Loucy (cell line): Measurements from ENCODE around the gene ANGPT4.

Experiments used
- H2AFZ ChIP-seq: fragments of 200-600 bp; sonication (generic); 2 replicates; pipeline ENCODE4 v1.6.0; 2016; ENCODE audit warnings: antibody characterized with exemption, mild to moderate bottlenecking, low read length, moderate library complexity
- H3F3A ChIP-seq: fragments of 200-600 bp; 2 replicates; pipeline ENCODE4 v1.6.0; 2016; ENCODE audit warnings: antibody characterized with exemption, low read depth, mild to moderate bottlenecking
- H3K27me3 ChIP-seq: fragments of 200-600 bp; sonication (generic); 2 replicates; pipeline ENCODE4 v1.6.1; 2014; ENCODE audit warnings: low read length, mild to moderate bottlenecking; ENCODE audit not compliant: insufficient read depth, poor library complexity, severe bottlenecking
- H3K36me3 ChIP-seq: fragments of 200-600 bp; sonication (generic); 2 replicates; pipeline ENCODE4 v1.6.1; 2016; ENCODE audit warnings: low read length; ENCODE audit not compliant: insufficient read depth
- H3K4me1 ChIP-seq: fragments of 200-600 bp; sonication (generic); 2 replicates; pipeline ENCODE4 v1.5.1; 2014; ENCODE audit warnings: low read length, mild to moderate bottlenecking; ENCODE audit not compliant: insufficient read depth, poor library complexity, severe bottlenecking
- H3K4me2 ChIP-seq: fragments of 200-600 bp; sonication (generic); 2 replicates; pipeline ENCODE4 v1.6.0; 2014; ENCODE audit warnings: antibody characterized with exemption, low read length, low read depth, mild to moderate bottlenecking; ENCODE audit not compliant: poor library complexity, severe bottlenecking
- H3K4me3 ChIP-seq: fragments of 200-600 bp; sonication (generic); 2 replicates; pipeline ENCODE4 v1.5.1; 2014; ENCODE audit warnings: low read length, mild to moderate bottlenecking, mixed read lengths; ENCODE audit not compliant: poor library complexity, severe bottlenecking
- H3K79me2 ChIP-seq: fragments of 200-600 bp; sonication (generic); 2 replicates; pipeline ENCODE4 v1.6.1; 2014; ENCODE audit warnings: low read length; ENCODE audit not compliant: insufficient read depth
- H3K9ac ChIP-seq: fragments of 200-600 bp; sonication (generic); 2 replicates; pipeline ENCODE4 v1.6.0; 2014; ENCODE audit warnings: mild to moderate bottlenecking, low read depth, low read length, moderate library complexity; ENCODE audit not compliant: poor library complexity, severe bottlenecking
- H3K9me2 ChIP-seq: fragments of 200-600 bp; sonication (generic); replicated peaks from 2 replicates; pipeline ENCODE4 v1.6.1; 2016; ENCODE audit warnings: low read depth, low read length, mixed read lengths
- H3K9me3 ChIP-seq: fragments of 200-600 bp; sonication (generic); 2 replicates; pipeline ENCODE4 v1.6.1; 2014; ENCODE audit warnings: mild to moderate bottlenecking, antibody characterized with exemption, low read length, low read depth; ENCODE audit not compliant: insufficient read depth
- H4K20me1 ChIP-seq: fragments of 200-600 bp; sonication (generic); 2 replicates; pipeline ENCODE4 v1.6.0; 2014; ENCODE audit warnings: antibody characterized with exemption, low read length, mild to moderate bottlenecking; ENCODE audit not compliant: insufficient read depth, poor library complexity, severe bottlenecking
- CTCF ChIP-seq: fragments of 200-600 bp; sonication (generic); conservative IDR thresholded peaks from 2 replicates; pipeline ENCODE4 v1.5.1; 2014; ENCODE audit warnings: mild to moderate bottlenecking, antibody characterized with exemption, low read length
- EZH2phosphoT487 ChIP-seq: fragments of 200-600 bp; IDR thresholded peaks from 2 replicates; pipeline ENCODE4 v1.6.1; 2018; ENCODE audit warnings: antibody characterized with exemption, mild to moderate bottlenecking, moderate library complexity, borderline replicate concordance

Gene ANGPT4

DNA sequence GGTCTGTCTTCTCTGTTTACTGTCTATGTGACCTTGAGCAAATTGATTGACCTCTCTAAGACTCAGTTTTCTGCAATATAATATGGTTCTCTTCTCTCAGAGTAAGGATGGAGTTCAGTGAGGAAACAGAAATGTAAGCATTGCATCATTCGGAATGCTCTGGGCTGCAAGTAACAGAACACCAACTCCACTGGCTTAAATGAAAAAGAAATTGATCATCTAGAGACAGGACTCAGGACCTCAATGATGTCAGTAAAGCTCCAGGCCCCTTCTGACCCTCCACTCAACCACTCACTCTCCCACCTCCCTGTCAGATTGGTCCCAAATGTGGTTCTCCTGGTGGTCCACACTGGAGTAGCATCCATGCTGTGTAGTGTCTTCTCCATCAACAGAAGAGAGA lies 50.7 kb downstream of the ANGPT4 start:
- Histone ChIP-seq H2AFZ (no peak overlapping the region), H4K20me1 (no peaks in the 10 kb centered on the region), H3K9me3 (no peaks in the 10 kb centered on the region), H3K27me3 (no peaks in the 10 kb centered on the region), H3F3A (no peaks in the 10 kb centered on the region), H3K4me2 (no peak overlapping the region), H3K9ac (no peak overlapping the region), H3K4me3 (no peak overlapping the region), H3K36me3 (no peaks in the 10 kb centered on the region), H3K79me2 (no peaks in the 10 kb centered on the region), H3K9me2 (no peaks in the 10 kb centered on the region), H3K4me1 (peaks cover 3% of the 10 kb centered on the region)
- no peak for TF ChIP-seq EZH2phosphoT487
- TF ChIP-seq CTCF: no peak

- no peak overlapping the region for H3K4me2 ChIP-seq
- peaks cover 15% of the 10 kb centered on the region for H3K4me1 ChIP-seq
- no peaks in the 10 kb centered on the region for H4K20me1 ChIP-seq
- H3K9ac ChIP-seq: no peak overlapping the region
- TF ChIP-seq CTCF (no peak), EZH2phosphoT487 (no peak)
- H3K4me3 ChIP-seq: no peak overlapping the region
- H3K9me2 ChIP-seq: no peaks in the 10 kb centered on the region
- no peaks in the 10 kb centered on the region for H3K27me3 ChIP-seq
- H3F3A ChIP-seq: no peaks in the 10 kb centered on the region
- H3K79me2 ChIP-seq: no peaks in the 10 kb centered on the region
- H2AFZ ChIP-seq: no peak overlapping the region
- H3K9me3 ChIP-seq: no peaks in the 10 kb centered on the region
- no peaks in the 10 kb centered on the region for H3K36me3 ChIP-seq
Observed at GRCh38 chr20:860891-861290, 55.2 kb downstream of the ANGPT4 start.

GRCh38 chr20:859751-860231 lies 56.3 kb downstream of the ANGPT4 start:
- no peaks in the 10 kb centered on the region for H3K36me3 ChIP-seq
- TF ChIP-seq CTCF (no peak), EZH2phosphoT487 (no peak)
- H4K20me1 ChIP-seq: no peaks in the 10 kb centered on the region

More at GRCh38 chr20:859751-860231, 56.3 kb downstream of the ANGPT4 start:
- no peaks in the 10 kb centered on the region for H3K79me2 ChIP-seq
- peaks cover 20% of the 10 kb centered on the region for H3K4me1 ChIP-seq
- no peaks in the 10 kb centered on the region for H3K9me2 ChIP-seq
- no peaks in the 10 kb centered on the region for H3K27me3 ChIP-seq
- H3K4me3 ChIP-seq: no peak overlapping the region
- H2AFZ ChIP-seq: no peak overlapping the region
- no peaks in the 10 kb centered on the region for H3F3A ChIP-seq
- peak overlapping the region; percentile 25 for H3K4me2 ChIP-seq
- no peaks in the 10 kb centered on the region for H3K9me3 ChIP-seq
- H3K9ac ChIP-seq: no peak overlapping the region
